Neutrophil (primary cell): ENCODE measurements around the gene DRP2.
"Not testable (repeated sequence)": the region's sequence is repeated elsewhere in the genome, so short reads cannot be mapped to it uniquely, and the experiment has no call there.

Experiments
- H3K27ac ChIP-seq: fragments of 200-600 bp; sonication (generic); 2 replicates; pipeline ENCODE4 v1.5.1; 2016; ENCODE audit warnings: mild to moderate bottlenecking, moderate library complexity
- H3K27me3 ChIP-seq: fragments of 200-600 bp; sonication (generic); 2 replicates; pipeline ENCODE4 v1.6.0; 2016; ENCODE audit warnings: mild to moderate bottlenecking
- H3K36me3 ChIP-seq: fragments of 200-600 bp; sonication (generic); 2 replicates; pipeline ENCODE4 v1.5.1; 2017
- H3K4me1 ChIP-seq, 2 experiments: fragments of 200-600 bp in 1 of 2; sonication (generic) in 1 of 2; 1 replicate in 1 of 2; 2 replicates in 1 of 2; pipeline versions ENCODE4 v1.5.1 to v1.6.1; 2013 to 2016; ENCODE audit warnings: low read depth in 1 of 2, low read length in 1 of 2, mild to moderate bottlenecking in 1 of 2, moderate library complexity in 1 of 2; ENCODE audit not compliant: control insufficient read depth in 1 of 2, insufficient read depth in 1 of 2
- H3K4me3 ChIP-seq, 2 experiments: fragments of 200-600 bp in 1 of 2; sonication (generic) in 1 of 2; 1 replicate in 1 of 2; 2 replicates in 1 of 2; pipeline ENCODE4 v1.5.1; 2013 to 2016; ENCODE audit warnings: low read depth in 1 of 2, low read length in 1 of 2, mild to moderate bottlenecking in 1 of 2, moderate library complexity in 1 of 2
- H3K9me3 ChIP-seq: fragments of 200-600 bp; sonication (generic); 2 replicates; pipeline ENCODE4 v1.5.1; 2016
- CTCF ChIP-seq: fragments of 200-600 bp; sonication (generic); IDR thresholded peaks from 2 replicates; pipeline ENCODE4 v1.5.1; 2016; ENCODE audit warnings: antibody characterized with exemption

Gene DRP2

GRCh38 chrX:101265869-101266428 is 46.4 kb downstream of the DRP2 start:
- TF ChIP-seq CTCF, result no peak
- Histone ChIP-seq H3K27ac (no peak overlapping the region), H3K4me1 (no peaks in the 10 kb centered on the region), H3K27me3 (no peaks in the 10 kb centered on the region), H3K9me3 (no peaks in the 10 kb centered on the region), H3K4me3 (no peak overlapping the region), H3K36me3 (no peaks in the 10 kb centered on the region)

GRCh38 chrX:101274198-101274597 is 54.6 kb downstream of the DRP2 start:
- no peaks in the 10 kb centered on the region for H3K9me3 ChIP-seq
- no peak for TF ChIP-seq CTCF
- H3K4me1 ChIP-seq, result no peaks in the 10 kb centered on the region
- H3K27ac ChIP-seq, result no peak overlapping the region
- H3K36me3 ChIP-seq, result no peaks in the 10 kb centered on the region
- H3K27me3 ChIP-seq, result no peaks in the 10 kb centered on the region
- H3K4me3 ChIP-seq, result no peak overlapping the region

- TF ChIP-seq CTCF, result no peak
- H3K9me3 ChIP-seq, result no peaks in the 10 kb centered on the region
Measured at GRCh38 chrX:101276238-101276637, 56.7 kb downstream of the DRP2 start.

GRCh38 chrX:101287402-101287801 is 67.8 kb downstream of the DRP2 start:
- no peak for TF ChIP-seq CTCF
- Histone ChIP-seq H3K36me3 (no peaks in the 10 kb centered on the region), H3K27me3 (peaks cover 21% of the 10 kb centered on the region), H3K4me1 (no peaks in the 10 kb centered on the region), H3K9me3 (no peaks in the 10 kb centered on the region), H3K4me3 (no peak overlapping the region), H3K27ac (no peak overlapping the region)

More at GRCh38 chrX:101276238-101276637, 56.7 kb downstream of the DRP2 start:
- H3K4me1 ChIP-seq, result no peaks in the 10 kb centered on the region
- no peak overlapping the region for H3K27ac ChIP-seq
- no peaks in the 10 kb centered on the region for H3K36me3 ChIP-seq
- H3K4me3 ChIP-seq, result no peak overlapping the region
- no peaks in the 10 kb centered on the region for H3K27me3 ChIP-seq

GRCh38 chrX:101290957-101291603 is 71.5 kb downstream of the DRP2 start, which contains the start of gene TAF7L:
TAF7L (minus strand) TSS chrX:101291334; CDS start chrX:101287543, 3,791 bp downstream.
- TF ChIP-seq CTCF, result no peak
- H3K36me3 ChIP-seq, result no peaks in the 10 kb centered on the region
- H3K27me3 ChIP-seq, result peaks cover 21% of the 10 kb centered on the region
- H3K9me3 ChIP-seq, result no peaks in the 10 kb centered on the region
- no peak within 1 kb of the TSS for H3K27ac ChIP-seq
- H3K4me1 ChIP-seq, result no peaks in the 10 kb centered on the region
- no peak within 1 kb of the TSS for H3K4me3 ChIP-seq

- peaks cover 12% of the 10 kb centered on the region for H3K27me3 ChIP-seq
- H3K36me3 ChIP-seq, H3K9me3 ChIP-seq, H3K4me3 ChIP-seq, H3K4me1 ChIP-seq, H3K27ac ChIP-seq: not testable (repeated sequence)
Measured at GRCh38 chrX:101295603-101296002, 76.0 kb downstream of the DRP2 start.
